ENCODE data around the gene SDCCAG8. TPM values are rescaled to one million over a fixed set of nuclear protein-coding genes. Genes with fewer than 3 reads are reported as not detected.

The SDCCAG8 gene
- polyA plus RNA-seq, 3 donors, result 33.2 to 34.4 (median 33.4) TPM

DNA sequence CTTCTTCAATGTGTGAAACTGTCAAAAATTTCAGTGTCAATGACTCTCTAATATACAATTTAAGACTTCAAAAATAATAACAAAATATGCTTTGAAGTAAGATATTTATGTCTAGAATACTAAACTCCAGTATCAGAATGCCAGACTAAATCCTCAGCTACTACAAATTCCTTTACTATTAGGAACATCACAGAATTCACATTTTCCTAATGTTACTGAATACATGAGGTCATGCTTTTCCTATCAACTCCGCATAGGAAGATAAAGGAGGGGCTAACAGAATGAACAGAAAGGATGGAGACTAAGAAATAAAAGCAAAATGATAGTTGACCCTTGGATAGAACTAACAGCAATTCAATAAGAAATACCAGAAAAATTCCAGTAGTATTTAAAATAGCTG lies 292.7 kb downstream of the SDCCAG8 start:
- WGBS (ENCODE audit: insufficient coverage), result no CpG with 5 or more reads among the region's 1 CpG
- no peak overlapping the region for H2AFZ ChIP-seq (ENCODE audit: insufficient read depth, low read depth, low read length, poor library complexity, severe bottlenecking)
- no peak overlapping the region for H3K27ac ChIP-seq (ENCODE audit: low read depth in 1 of 2, low read length in 2 of 2)
- H3K9me3 ChIP-seq (replicated peaks in 1 of 2; ENCODE audit: control insufficient read depth in 1 of 2, insufficient read depth in 1 of 2, low read length in 2 of 2), result no peaks in the 10 kb centered on the region
- no peaks in the 10 kb centered on the region for H3K36me3 ChIP-seq (replicated peaks in 1 of 2; ENCODE audit: control insufficient read depth in 1 of 2, insufficient read depth in 2 of 2, low read length in 2 of 2)
- no peaks in the 10 kb centered on the region for H3K27me3 Mint-ChIP-seq (ENCODE audit: low read depth in 3 of 3)
- H3K4me3 ChIP-seq (replicated peaks in 1 of 3; ENCODE audit: low read depth in 2 of 3, low read length in 3 of 3), result no peak overlapping the region
- H3K27me3 ChIP-seq (ENCODE audit: control insufficient read depth in 2 of 2, insufficient read depth in 2 of 2, low read length in 2 of 2), result no peaks in the 10 kb centered on the region
- no peaks in the 10 kb centered on the region for H4K20me1 ChIP-seq (ENCODE audit: insufficient read depth, low read length)
- H3K4me3 Mint-ChIP-seq, result no peak overlapping the region
- H3K27ac Mint-ChIP-seq, result no peak overlapping the region
- H3K36me3 Mint-ChIP-seq, result peaks cover 16 to 21% of the 10 kb centered on the region in 2 donors
- peaks cover 0 to 2% (median 0%) of the 10 kb centered on the region in 7 donors for H3K9me3 Mint-ChIP-seq
- intact Hi-C loops (cut with micrococcal nuclease), result no loop called here
- TF ChIP-seq, protein P1, sequence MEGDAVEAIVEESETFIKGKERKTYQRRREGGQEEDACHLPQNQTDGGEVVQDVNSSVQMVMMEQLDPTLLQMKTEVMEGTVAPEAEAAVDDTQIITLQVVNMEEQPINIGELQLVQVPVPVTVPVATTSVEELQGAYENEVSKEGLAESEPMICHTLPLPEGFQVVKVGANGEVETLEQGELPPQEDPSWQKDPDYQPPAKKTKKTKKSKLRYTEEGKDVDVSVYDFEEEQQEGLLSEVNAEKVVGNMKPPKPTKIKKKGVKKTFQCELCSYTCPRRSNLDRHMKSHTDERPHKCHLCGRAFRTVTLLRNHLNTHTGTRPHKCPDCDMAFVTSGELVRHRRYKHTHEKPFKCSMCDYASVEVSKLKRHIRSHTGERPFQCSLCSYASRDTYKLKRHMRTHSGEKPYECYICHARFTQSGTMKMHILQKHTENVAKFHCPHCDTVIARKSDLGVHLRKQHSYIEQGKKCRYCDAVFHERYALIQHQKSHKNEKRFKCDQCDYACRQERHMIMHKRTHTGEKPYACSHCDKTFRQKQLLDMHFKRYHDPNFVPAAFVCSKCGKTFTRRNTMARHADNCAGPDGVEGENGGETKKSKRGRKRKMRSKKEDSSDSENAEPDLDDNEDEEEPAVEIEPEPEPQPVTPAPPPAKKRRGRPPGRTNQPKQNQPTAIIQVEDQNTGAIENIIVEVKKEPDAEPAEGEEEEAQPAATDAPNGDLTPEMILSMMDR (IDR thresholded peaks at IDR 0.05), result no peak
- no peak overlapping the region for H3K9ac ChIP-seq (ENCODE audit: insufficient read depth, low read length, poor library complexity, severe bottlenecking)
- DNase-seq, result no peak
- H3K79me2 ChIP-seq (ENCODE audit: insufficient read depth, low read length), result no peaks in the 10 kb centered on the region
- H3K4me1 ChIP-seq (ENCODE audit: control insufficient read depth in 1 of 2, insufficient read depth in 2 of 2, low read length in 2 of 2), result no peaks in the 10 kb centered on the region
- no peaks in the 10 kb centered on the region for H3K4me1 Mint-ChIP-seq
- H3K4me2 ChIP-seq (replicated peaks; ENCODE audit: extremely low read depth, low read length, poor library complexity, severe bottlenecking), result no peak overlapping the region

DNA sequence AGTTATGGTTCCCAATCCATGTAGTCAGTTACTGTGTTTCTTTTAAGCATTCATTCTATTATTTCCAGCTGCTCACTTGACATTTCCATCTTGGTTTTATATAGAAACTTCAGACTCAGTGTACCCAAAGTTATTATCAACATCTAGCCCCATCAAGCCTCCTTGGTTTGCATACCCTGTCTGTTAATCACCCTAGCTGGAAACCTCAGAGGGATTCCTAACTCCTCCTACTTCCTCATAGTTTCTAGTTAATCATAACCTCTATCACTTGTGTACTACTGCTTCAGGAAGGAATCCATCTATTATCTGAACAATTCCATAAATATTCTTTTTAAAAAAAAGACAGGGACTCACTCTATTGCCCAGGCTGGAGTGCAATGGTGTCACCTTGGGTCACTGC lies 293.3 kb downstream of the SDCCAG8 start:
- H3K27me3 ChIP-seq (ENCODE audit: control insufficient read depth in 2 of 2, insufficient read depth in 2 of 2, low read length in 2 of 2), result no peaks in the 10 kb centered on the region
- Mint-ChIP-seq H3K4me1 (no peaks in the 10 kb centered on the region), H3K36me3 (peaks cover 14 to 18% of the 10 kb centered on the region in 2 donors), H3K27me3 (ENCODE audit: low read depth in 3 of 3) (no peaks in the 10 kb centered on the region), H3K9me3 (peaks cover 0 to 2% (median 0%) of the 10 kb centered on the region in 7 donors), H3K4me3 (no peak overlapping the region), H3K27ac (no peak overlapping the region)
- no peaks in the 10 kb centered on the region for H3K9me3 ChIP-seq (replicated peaks in 1 of 2; ENCODE audit: control insufficient read depth in 1 of 2, insufficient read depth in 1 of 2, low read length in 2 of 2)
- no peaks in the 10 kb centered on the region for H4K20me1 ChIP-seq (ENCODE audit: insufficient read depth, low read length)
- no peaks in the 10 kb centered on the region for H3K4me1 ChIP-seq (ENCODE audit: control insufficient read depth in 1 of 2, insufficient read depth in 2 of 2, low read length in 2 of 2)
- H3K79me2 ChIP-seq (ENCODE audit: insufficient read depth, low read length), result no peaks in the 10 kb centered on the region
- intact Hi-C loops (cut with micrococcal nuclease), result no loop called here
- H3K4me2 ChIP-seq (replicated peaks; ENCODE audit: extremely low read depth, low read length, poor library complexity, severe bottlenecking), result no peak overlapping the region
- no peak overlapping the region for H2AFZ ChIP-seq (ENCODE audit: insufficient read depth, low read depth, low read length, poor library complexity, severe bottlenecking)
- H3K27ac ChIP-seq (ENCODE audit: low read depth in 1 of 2, low read length in 2 of 2), result no peak overlapping the region
- TF ChIP-seq, protein P1 (IDR thresholded peaks at IDR 0.05), result no peak
- no peak overlapping the region for H3K4me3 ChIP-seq (replicated peaks in 1 of 3; ENCODE audit: low read depth in 2 of 3, low read length in 3 of 3)
- no peak overlapping the region for H3K9ac ChIP-seq (ENCODE audit: insufficient read depth, low read length, poor library complexity, severe bottlenecking)
- no peak for DNase-seq
- H3K36me3 ChIP-seq (replicated peaks in 1 of 2; ENCODE audit: control insufficient read depth in 1 of 2, insufficient read depth in 2 of 2, low read length in 2 of 2), result no peaks in the 10 kb centered on the region

Small RNA genes within 50 kb of the gene (small RNA-seq; reads per million reads assigned to genes)
- gene MIR4677 (ENCODE audit: insufficient read length, low read depth), result not detected

Other genes with a start within 250 kb of the SDCCAG8 start
- 10 to 100 TPM; 13.7 to 44.5 (median 17.4) TPM for gene CEP170, start 760 bp upstream of the SDCCAG8 start, polyA plus RNA-seq

Measured in CD14-positive monocyte (primary cell).